GM18868 (cell line): ENCODE measurements around the gene EFCAB10.
A peak's percentile ranks its signal among the peaks of the same experiment; 100 is the strongest.
"Not testable (repeated sequence)": the region's sequence is repeated elsewhere in the genome, so short reads cannot be mapped to it uniquely, and the experiment has no call there.

ENCODE experiments used
- ATAC-seq: cut with Tn5 transposase; IDR thresholded peaks from one replicate; pipeline ENCODE4 v1.9.1; 2021; ENCODE audit warnings: mild to moderate bottlenecking, moderate library complexity; ENCODE audit not compliant: unreplicated experiment

The EFCAB10 gene

DNA sequence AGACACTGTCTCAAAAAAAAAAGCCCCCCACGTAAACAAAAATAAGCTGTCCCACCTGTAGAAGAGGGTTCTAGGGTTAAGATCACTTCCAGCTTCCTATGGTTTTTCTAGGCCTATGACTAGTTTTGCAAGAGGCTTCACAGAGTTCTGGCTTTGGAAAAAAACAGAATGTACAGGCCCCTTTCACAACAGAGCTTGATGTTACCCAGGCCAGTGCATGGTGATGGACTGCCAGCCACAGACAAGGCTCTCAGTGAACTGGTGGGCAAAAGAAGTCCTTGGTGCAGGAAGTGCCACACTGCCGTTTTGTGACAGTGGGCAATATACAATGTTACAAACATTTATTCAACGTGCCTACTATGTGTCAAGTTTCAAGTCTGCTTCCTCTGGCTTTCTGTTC lies 18.3 kb upstream of the EFCAB10 start:
- ATAC-seq = no peak

DNA sequence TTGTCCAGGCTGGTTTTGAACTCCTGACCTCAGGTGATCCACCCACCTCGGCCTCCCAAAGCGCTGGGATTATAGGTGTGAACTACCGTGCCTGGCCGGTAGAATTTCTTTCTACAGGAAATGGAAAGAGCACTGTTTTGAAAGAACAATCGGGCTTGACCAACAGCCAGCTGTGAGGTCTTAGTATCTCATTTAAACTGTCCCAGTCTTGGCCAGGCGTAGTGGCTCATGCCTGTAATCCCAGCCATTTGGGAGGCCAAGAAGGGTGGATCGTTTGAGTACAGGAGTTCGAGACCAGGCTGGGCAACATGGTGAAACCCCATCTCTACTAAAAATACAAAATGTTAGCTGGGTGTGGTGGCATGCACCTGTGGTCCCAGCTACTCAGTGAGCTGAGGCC lies 17.8 kb upstream of the EFCAB10 start:
- not testable (repeated sequence) for ATAC-seq

DNA sequence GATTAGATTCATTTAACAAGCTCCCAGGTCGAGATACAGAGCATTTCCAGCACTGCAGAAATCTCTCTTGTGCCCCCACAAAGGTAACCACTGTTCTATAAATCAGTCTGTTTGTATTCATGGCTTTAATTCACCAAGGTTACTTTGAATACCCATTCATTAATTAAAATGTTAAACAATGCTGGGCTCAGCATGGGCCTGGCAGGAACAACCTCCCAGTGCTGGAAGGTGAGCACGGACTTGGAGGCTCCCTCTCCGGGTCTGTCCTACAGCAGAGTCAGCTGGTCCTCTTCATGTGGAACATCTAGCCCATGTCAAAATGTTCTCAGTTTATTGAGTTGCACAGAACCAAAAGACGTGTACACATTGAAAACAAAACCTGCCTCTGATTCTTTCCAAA lies 15.6 kb upstream of the EFCAB10 start:
- ATAC-seq = no peak

DNA sequence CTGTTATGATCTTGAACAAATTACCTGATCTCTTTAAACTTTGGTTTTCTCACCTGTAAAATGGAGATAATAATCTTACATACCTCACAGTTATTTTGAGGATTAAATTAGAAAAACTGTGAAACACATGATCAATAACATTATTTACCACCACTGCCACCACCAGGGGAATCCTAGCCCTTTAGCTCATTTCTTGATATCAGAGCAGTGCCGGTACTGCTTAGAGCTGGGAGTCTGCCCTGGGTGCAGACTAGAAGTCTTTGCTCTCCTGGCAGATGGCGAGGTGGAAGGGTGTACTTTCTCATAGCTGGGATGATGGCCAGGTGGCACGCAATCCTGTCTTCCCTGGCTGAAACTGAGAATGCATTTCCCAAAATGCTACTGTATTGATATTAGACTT lies 12.7 kb upstream of the EFCAB10 start:
- no peak for ATAC-seq

DNA sequence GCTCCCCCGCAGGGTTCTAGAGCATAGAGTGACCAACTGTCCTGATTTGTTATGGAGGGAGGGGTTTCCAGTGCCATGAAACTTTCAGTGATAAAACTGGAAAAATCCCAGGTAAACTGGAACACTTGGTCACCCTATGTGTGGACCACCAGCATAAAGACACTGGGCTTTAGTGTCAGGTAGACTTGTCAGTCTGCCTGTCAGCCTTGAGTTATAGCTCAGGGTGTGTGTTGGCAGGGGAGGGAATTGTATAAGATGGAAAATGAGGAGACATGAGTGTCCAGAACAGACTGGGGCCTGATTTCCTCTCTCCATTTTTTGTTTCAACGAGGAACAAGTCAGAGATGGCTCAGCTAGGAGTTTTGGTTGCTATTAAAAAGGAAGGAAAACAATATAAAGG lies 10.2 kb upstream of the EFCAB10 start:
- ATAC-seq = no peak

DNA sequence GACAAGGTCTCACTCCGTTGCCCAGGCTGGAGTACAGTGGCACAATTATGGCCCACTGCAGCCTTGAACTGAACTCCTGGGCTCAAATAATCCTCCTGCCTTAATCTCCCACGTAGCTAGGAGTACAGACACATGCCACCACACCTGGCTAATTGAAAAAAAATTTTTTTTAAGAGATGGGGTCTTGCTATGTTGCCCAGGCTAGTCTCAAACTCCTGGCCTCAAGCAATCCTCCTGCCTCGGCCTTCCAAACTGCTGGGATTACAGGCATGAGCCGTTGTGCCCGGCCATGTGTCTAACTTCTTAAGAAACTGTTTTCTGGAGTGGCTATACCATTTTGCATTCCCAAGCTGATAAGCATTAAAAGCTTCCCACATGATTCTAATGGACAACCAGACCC lies 9.5 kb upstream of the EFCAB10 start:
- no peak for ATAC-seq

DNA sequence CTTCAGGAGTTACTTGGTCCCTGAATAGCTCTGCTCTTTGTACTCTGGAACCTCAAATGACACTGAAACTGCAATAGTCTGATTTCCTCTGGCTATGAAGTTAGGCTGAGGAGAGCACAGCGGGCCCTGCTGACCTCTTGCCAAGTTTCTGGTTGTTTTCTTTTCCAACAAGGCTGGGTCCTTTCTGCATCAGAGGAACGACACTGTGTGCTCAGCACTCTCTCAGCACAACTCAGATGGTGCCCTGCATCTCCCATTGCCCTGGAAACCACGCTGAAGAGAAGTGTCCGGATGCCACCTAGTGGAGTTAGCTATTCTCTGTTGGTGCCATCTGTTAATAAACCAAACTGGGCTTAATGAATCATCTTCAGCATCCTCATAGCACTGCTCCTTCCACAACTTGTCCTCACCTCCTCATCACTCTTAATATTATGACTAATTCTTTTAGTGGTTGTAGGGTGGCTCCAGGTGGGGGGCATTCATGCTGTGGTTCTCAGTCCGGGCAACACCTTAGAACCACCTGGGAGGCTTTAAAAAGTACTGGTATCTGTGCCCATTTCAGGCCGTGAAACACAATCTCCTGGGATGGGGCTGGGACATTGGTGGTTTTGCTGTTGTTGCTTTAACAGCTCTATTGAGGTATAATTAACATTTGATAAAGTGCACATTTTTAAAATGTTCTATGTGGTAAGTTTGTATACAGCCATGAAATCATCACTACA lies 8.2 kb upstream of the EFCAB10 start:
- peak; percentile 94 for ATAC-seq

DNA sequence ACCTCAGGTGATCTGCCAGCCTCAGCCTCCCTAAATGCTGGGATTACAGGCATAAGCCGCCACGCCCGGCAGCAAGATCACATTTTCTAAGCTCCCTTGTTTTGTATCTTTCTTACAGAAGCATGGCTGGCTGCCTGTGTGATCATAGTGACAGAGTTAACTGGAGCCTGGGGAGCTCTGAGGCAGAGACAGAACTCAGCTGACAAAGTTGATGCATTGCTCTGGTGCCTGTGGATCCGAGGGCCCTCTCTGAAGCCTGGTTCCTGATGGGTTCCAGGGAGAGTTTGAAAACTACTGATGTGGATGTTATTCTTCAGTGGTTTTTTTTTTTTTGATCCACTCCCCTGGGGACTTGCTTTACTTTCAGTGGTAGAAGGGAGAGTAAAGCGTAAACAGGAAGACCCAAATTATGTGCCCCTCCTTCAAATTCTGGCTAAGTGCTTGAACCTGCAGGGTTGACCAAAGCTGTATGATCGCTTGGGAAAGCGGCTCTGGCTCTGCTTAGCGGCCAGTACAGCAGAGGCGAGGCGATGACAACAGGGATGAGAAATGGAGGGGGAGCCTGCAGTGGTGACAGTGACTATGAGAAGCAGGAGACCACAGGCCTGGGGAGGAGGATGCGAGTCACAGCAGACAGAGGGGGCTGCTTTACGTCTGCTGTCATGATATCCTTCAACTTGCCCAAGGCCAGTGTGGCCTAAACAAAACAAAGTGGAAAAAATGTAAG lies 6.8 kb upstream of the EFCAB10 start:
- ATAC-seq = no peak

DNA sequence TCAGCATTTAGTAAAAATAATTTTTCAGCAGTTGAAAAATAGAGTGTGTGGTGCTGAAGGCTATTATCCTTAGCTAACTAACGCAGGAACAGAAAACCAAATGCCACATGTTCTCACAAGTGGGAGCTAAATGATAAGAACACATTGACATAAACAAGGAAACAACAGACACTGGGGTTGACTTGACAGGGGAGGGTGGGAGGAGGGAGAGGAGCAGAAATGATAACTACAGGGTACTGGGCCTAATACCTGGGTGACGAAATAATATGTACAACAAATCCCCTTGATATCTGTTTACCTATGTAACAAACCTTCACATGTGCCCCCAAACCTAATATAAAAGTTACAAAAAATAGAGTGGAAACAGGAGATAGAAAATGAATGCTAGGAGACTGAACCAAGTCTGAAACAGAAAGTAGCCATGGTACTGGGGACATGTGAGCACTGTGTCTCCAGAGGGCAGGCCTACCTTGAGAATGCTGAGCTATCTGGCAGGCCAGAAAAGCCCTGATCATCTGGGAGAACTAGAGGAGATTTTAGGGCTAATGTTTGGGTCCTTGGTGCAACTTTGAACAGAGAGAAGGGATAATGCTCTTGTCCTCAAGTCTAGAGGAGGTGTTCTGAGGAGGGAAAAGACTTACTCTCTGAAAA lies 4.7 kb upstream of the EFCAB10 start:
- no peak for ATAC-seq

DNA sequence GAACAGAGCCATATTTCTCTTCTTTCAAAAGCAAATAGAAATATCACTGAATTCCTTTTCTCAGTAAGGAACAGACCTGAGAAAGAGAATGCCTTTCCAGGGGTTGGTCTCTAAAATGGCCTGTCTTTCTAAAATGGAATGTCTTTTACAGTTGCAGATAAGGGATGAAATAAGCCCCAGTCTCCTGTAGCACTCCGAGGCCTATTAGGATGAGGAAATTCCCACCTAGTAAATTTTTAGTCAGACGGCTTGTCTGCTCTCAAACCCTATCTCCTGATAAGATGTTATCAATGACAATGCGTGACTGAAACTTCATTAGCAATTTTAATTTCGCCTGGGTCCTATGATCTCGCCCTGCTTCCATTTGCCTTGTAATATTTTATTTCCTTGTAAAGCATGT lies 2.9 kb upstream of the EFCAB10 start:
- ATAC-seq = no peak

DNA sequence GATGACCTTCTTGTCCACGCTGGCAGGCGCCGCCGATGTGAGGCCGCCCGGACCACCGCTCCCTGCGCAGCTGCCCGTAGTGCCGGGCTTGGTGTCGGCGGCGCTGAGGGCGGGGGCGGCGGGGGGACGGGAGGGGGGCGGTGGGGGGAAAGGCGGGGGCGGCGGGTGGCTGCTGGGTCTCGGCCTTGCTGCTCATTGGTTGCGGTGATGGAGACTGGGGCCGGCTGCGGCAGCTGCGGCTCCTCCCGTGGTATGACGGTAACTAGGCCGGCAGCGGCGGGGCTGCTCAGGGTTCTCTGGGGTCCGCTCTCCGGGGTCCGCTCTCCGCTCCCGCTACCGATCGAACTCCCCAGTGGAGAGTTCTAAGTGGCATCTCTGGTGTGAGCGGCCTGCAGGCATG lies 1.8 kb upstream of the EFCAB10 start:
- ATAC-seq = no peak

DNA sequence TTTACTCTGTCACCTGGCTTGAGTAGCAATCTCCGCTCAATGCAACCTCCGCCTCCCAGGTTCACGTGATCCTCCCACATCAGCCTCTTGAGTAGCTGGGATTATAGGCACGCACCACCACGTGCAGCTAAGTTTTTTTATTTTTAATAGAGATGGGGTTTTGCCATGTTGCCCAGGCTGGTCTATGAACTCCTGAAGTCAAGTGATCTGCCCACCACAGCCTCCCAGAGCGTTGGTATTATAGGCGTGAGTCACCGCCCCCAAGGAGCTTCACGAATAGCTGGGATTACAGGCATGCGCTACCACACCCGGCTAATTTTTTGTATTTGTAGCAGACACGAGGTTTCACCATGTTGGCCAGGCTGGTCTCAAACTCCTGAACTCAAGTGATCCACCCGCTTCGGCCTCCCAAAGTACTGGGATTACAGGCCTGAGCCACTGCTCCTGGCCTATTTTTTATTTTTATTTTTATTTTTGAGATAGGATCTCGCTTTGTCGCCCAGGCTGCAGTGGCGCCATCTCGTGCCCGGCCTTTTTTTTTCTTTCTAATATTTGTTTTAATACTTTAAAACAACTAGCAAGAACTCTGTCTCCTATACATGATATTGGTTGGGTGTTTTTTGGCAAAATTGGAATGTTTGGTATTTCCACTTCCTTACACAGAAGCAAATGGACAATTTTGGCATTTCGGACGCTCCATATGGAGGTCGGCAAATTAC lies 1.1 kb downstream of the EFCAB10 start:
- ATAC-seq = no peak

DNA sequence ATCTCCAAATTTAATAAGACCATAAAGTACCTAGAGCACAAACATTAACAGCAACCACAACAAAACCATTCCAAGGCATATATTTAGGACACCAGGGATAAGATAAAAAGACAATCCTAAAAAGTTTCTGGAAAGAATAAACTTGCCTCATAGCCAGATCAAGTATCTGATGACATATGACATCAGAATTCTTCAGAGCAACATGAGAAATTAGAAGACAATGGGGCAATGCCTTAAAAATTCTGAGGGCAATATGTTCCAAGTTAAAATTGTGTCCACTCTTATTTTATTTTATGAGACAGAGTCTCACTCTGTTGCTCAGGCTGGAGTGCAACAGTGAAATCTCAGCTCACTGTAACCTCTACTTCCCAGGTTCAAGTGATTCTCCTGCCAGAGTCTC lies 2.8 kb downstream of the EFCAB10 start:
- ATAC-seq = no peak

DNA sequence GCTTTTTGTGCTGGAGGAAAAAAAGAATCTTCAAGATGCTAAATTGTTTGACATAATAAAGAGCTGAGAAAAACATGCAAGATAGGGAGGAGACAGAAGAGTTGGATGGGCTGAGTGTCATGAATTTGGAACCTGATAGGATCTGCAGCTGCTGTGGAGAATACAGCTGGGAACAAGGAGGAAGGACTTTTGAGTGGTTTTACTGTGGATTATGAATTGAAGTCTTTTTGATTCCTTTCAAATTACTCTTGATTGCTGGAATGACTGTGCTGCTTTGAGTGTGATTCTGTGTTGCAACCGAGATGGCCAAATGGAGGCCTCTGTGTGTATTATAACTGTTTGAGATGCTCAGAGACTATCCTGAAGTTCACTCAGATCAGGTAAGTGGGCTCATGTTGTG lies 4.0 kb downstream of the EFCAB10 start:
- no peak for ATAC-seq

DNA sequence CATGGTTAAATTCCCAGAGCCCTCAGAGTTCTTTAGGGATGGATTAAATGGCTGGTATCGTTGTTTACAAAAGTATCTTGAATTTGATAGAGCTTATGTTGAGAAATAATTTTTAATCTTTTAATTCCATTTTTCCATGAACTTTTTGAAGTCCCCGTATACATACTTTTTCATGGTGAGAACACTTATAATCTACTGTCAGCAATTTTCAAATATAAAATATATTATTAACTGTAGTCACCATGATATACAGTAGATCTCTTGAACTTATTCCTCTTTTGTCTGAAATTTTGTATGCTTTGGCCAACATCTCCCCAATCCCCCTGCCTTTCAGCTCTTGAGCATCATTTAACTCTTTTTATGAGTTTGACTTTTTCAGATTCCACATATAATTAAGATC lies 9.4 kb downstream of the EFCAB10 start:
- no peak for ATAC-seq

DNA sequence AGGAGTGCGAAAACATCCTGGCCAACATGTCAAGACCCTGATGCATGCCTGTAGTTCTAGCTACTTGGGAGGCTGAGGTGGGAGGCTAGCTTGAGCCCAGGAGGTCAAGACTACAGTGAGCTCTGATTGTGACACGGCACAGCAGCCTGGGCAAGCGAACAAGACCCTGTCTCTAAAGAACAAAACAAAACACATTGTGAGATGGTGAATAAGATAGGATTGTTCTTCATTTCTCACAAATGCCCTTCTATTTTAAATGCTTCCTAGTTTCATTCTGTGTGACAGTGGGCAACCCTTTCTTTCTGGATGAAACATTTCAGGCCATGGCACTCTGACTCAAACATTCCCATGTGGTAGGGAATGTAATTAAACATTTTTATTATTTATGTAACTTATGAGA lies 13.5 kb downstream of the EFCAB10 start:
- no peak for ATAC-seq

DNA sequence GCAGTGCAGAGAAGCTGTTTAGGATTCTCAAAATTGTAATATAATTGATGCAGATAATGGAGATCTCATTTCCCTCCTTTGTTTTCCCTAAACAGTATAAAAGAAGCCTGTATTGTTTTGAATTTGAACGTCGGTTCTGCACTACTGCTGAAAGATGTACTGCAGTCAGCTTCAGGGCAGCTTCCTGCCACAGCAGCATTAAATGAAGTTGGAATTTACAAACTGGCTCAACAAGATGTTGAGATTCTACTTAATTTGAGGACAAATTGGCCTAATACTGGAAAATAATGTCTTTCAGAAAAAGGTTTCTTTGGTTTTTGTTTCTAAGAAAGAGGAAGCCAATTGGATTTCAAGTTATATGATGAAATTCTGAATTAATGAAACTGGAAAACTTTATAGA lies 14.3 kb downstream of the EFCAB10 start:
- ATAC-seq = no peak

DNA sequence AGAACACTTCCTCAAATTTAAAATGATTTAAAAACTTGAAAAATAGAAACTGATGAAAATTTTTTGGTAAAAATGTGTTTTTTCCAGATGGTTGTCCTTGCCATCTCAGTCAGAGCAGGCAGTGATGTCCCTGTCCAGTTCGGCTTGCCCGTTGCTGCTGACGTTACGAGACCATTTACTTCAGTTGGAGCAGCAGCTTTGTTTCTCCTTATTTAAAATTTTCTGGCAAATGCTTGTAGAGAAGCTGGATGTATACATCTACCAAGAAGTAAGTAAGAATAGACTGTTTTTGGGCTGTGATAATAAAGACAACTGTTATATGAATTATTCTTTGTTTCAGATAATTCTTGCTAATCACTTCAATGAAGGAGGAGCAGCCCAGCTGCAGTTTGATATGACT lies 16.1 kb downstream of the EFCAB10 start:
- ATAC-seq = no peak

DNA sequence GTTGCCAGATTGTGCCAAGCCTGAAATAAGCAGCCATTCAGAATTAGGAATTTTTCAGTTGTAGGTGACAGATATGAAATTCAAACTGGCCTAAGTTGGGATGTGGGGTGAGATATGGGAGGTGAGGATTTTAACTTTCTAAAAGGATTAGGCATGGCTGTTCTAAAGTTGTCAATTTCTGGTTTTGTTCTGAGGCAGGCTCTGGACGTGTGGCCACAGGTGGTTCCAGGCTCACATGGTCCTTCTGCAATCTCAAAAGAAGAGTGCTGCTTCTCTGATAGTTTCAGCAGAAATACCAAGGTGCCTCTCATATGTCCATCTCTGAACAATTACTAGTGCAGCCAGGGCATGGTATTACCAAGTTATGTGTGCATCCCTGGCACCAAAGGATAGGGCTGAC lies 21.4 kb downstream of the EFCAB10 start:
- no peak for ATAC-seq

DNA sequence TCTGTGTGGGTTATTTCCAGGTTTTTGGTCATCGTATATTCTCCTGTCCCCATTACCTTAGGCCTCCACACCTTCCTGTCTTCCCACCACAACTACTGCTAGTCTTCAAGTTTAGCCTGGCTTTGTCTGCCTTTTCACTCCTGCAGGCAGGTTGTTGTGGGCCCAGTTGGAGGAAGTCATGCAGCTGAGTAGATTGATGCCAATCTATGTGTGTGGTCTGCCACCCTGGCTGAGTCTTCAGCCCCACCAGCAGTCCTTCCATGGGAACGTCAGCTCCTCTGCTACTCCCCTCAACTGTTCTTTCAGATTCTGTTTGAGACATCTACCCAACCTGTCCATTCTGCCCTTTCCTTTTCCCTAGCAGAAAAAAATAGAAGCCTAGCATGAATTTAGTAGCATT lies 43.0 kb downstream of the EFCAB10 start:
- no peak for ATAC-seq

DNA sequence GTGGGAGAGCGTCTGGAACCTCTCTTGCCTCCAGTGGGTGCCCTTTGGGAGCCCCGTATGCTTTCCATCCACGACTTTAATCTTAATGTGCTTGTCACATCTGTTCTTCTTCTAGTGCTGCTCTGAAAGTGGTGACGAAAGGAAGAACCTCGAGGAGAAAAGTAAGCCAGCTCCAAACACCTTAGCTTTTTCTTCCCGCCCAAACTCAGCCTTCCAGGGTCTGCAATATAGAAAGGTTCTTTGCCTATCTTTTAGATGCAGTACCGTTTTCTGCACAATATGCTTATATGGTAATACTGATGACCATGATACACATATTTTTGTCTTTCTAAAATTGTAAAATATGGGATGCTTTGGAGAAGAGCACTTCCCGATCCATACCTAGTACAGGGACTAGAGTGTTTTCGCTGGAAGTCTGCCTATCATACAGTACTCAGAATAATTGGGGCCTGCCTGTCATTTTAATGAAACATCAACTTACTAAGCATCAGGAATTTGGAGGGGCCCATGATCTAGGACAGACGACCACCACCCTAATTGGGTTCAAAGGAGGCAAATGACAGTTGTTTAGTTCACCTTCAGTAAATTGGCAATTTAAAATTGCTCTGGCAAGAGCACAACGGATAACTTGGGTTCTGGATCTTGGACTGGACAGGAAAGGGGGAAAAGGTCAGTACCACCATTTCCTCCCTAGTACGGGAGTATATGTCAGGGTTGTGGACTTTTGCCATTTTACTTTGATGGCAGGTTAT lies 48.4 kb downstream of the EFCAB10 start:
- no peak for ATAC-seq
